NCI-H2196 (cell line): ENCODE measurements around the gene TMEM154.
A peak's percentile ranks its signal among the peaks of the same experiment; 100 is the strongest.

Experiments used
- DNase-seq: peaks from one replicate; lab custom pipeline; 2025; ENCODE audit not compliant: unreplicated experiment; lab: John Stamatoyannopoulos, UW

Gene TMEM154

DNA sequence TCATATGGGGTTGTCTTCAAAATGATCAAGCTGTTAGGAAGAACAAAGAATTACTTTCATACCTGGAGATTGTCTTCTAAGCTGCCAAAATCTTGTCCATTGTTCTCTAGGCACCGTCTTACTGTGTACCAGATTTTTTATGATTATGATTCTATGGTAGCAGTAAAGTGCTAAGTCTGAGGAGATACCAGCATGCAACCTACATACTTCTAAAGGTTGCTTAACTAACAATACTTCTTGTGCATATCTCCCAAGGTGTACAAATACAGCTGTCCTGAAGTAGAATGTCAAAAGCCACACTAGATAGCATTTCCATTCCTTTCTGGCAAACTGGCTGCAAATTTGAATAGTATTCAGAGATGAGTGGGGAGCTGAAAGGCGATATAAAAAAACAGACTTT lies 81.3 kb downstream of the TMEM154 start:
- no peak for DNase-seq

DNA sequence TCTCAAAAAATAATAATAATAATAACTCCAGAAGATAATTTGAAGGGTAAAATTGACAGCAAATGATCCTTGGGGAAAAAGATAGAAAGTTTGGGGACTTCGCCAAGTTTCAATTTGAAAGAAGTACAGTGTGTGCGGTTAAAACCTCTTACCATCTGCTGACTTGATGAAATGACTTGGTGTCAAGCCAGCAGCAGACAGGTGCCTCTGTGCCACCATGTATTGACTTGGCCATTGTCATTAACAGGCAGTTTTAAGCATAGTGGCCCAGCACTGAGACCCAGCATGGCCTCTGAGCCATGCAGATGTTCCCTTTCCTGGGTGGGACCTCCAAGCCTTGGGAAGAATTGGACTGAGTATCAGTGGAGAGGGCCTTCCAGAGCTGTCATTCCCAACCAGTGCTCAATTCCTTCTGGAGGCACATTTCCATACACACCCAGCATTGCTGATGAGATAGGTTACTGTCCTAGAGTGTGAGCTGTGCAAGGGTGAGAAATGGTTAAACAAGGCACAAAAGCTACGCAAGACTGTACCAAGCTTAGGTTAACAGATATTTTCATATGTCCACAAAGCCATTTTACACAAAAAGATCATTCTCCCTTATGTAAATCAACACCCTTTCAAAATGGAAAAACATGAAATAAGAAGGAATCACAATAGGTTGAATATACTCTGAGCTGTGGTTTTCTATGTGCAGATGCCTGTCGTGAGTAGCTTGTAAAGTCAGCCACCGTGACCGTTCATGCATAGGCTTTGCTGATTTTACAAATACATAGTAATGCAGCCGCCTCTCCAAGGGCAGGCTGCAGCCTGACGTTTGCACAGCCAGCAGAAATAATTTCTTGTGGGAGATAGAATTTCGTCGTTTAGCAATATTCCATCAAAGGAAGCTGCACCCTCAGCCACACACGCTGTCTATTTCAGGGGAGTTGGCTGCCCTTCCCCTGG lies 84.5 kb downstream of the TMEM154 start:
- peak; percentile 41 for DNase-seq

DNA sequence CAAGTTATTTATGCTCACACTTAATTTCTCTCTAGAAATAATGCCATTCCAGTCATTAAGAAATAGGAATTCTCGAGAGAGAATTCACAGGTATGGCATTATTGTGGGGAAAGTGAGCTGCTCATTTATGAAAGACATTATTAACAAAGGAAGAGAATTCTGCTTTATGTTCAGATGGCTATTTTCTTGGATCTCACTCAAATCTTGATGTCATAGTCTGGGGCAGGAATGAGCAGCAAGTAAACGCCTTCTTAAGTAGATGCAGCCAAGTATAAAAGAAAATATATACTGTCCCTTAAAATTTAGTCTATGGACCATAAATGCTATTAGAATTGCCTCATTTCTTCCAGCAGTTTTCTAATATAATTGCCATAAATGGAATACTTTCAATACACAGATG lies 85.7 kb downstream of the TMEM154 start:
- no peak for DNase-seq

DNA sequence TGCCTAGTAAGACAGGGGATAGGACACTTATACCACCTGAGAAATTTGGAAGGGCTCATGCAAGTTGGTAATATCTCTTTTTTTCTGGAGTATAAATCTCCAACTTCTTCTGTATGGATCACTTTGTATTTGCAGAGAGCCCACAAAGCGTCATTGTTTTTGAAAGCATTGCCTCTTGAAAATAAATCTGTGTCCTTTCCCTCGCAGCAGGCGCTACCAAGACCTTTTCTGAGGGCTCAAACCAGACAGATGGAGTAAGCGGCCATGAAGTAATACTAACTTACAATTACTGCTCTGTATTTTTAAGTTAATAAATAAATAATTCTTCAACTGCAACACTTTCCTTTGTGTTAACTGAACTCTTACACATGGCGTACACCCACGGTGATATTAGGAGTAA lies 87.9 kb downstream of the TMEM154 start:
- no peak for DNase-seq

DNA sequence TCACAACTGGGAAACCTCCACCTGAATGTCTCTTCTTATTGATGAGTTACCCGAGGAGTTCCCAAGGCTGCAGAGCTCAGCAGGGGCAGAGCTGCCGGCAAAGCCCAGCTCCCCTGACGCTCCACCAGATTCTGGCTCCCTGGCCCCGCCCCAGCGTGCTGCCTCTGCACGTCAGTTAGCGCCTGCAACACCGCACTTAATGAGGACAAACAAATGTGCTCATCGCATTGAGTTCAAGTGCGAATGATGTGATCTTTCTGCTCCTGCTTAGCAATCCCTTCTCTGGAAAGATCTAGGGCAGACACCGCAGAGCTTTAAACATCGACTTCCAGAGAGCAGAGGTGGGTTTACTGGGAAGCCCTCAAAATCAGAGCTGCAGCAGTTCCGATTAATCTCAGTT lies 88.4 kb downstream of the TMEM154 start:
- no peak for DNase-seq

DNA sequence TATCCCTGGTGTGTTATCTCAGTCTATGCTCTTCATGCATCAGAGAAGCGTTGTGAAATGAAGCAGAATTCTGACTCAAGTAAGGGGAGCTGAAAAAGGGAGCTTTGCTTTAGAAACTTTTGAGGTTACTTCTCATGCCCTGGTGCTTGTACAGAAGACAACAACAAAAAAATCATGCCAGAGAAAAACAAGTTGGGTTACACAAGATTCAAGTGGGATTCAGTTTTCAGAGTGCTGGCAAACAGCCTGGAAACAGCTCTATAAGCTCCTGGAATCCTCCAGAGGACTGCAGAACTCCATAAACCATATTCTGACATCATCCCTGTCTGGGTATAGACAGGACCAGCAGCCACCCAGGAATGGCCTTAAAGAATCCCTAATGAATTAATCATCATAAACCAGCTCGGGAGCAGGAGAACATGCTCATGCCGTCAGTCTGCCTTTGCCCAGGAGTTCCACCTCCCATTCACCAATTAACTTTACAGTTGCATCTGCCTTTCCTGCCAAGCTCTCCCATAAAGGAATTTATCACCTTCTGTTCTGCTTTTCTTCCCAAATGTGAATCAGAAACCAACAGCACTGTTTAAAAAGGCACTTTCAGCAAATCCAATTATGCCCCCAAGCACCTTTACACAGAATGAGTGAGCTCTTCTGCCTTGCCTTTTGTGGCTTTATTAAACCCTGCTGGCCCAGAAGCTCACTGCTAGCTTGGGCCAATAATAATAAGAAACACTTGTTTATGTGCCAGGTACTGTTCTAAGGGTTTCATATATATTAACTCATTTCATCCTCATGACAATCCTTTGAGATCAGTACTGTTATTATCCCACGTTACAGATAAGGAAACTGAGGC lies 89.4 kb downstream of the TMEM154 start:
- DNase-seq = peak; percentile 61

DNA sequence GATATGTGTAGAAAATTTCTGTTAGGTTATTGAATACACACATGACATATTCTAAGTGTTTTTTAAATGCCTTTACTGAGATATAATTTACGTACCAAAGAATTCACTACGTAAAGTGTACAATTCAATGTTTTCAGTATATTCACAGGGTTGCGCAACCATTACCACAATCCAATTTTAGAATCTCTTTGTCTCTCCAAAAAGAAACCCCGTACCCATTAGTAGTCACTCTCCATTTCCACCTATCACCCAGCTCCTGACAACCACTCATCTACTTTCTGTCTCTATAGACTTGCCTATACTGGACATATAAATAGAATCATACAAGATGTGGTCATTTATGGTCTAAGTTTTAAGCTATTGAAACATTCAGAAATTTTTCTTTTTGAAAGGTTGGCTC lies 90.9 kb downstream of the TMEM154 start:
- DNase-seq = no peak

DNA sequence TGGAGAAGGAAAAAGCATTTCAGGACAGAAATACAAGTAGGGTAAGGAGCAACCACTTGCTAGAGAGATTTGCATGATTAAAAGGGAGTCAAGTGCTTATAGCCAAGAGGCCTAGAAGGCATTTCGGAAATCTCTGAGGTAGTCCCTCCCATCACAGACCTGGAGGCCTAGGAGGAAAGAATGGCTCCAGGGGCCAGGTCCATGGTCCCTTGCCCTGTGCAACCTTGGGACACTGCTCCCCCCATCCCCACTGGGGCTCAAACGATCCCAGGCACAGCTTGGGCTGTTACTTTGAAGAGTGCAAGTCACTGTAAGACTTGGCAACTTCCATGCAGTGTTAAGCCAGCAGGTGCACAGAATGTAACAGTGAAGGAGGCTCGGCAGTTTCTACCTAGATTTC lies 92.7 kb downstream of the TMEM154 start:
- no peak for DNase-seq

DNA sequence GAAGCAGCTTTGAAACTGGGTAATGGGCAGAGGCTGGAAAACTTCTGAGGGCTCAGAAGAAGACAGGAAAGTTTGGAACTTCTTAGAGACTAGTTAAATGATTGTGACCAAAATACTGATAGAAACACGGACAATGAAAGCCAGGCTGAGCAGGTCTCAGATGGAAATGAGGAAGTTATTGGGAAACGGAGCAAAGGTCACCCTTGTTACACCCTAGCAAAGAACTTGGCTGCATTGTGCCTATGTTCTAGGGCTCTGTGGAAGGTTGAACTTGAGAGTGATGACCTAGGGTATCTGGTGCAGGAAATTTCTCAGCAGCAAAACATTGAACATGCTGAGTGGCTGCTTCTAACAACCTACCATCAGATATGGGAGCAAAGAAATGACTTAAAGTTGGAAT lies 93.1 kb downstream of the TMEM154 start:
- DNase-seq = no peak

DNA sequence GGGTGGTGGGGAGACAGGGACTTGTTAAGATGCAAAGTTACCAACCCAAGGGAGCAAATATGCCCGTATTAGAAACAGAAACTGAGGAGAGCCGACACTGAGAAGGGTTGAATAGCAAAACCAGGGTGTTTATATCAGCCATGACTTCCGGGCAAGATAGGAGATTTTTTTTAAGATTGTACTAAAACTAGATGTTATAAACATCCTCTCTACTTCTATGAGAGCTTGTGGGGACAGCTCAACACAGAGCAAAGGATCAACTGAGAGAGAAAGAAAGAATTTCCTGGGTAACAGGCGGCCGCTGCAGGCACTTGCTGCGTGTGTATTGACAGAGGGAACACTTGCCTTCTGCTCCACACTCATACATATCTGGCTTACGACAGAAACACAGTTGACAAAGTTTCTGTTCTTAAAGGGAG lies 94.8 kb downstream of the TMEM154 start:
- DNase-seq = no peak

DNA sequence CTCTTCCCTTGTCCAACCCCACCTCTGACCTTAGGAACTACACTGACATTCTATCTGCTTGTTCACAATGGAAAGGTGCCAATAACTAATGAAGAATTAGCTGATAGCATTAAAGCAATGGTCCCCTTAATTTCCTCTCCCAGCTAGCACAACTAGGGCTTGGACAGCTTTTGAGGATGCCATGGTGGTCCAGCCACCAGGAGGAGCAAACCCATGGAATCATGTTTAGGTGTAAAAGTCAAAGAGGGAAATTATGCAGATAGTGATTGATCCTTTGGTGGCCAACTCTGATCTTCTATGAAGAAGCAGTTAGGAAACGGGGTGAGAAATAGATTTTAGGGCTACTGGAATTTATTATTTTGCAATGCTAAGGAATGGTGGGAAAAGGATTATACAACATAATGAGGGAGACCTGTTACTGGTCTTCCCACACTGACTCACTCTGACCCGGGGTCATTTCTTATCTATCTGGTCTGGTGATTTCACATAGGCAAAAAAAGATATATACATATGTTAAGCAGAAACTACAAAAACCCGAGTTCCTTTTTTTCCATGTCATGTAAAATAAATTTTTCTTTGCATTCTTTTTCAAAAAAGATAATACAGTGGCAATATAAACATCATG lies 98.1 kb downstream of the TMEM154 start:
- no peak for DNase-seq

DNA sequence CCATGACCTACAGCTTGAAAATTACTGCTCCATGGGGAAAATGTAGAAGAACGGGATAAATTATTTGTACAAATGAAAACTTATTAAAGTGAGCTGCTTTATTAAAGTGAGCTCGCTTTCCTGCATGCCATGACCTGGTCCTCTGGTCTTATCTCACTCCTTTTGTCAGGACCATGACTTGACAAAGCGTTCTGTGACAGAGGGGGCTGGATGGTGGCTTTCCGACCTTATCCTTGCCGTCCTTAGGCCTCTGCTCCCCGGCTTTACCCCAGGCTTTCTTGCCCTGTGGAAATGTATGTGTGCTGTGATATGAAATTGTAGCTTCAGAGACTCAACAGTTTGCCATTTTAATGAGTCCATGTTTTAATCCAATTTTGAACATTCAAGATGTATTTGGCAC lies 99.9 kb downstream of the TMEM154 start:
- no peak for DNase-seq

DNA sequence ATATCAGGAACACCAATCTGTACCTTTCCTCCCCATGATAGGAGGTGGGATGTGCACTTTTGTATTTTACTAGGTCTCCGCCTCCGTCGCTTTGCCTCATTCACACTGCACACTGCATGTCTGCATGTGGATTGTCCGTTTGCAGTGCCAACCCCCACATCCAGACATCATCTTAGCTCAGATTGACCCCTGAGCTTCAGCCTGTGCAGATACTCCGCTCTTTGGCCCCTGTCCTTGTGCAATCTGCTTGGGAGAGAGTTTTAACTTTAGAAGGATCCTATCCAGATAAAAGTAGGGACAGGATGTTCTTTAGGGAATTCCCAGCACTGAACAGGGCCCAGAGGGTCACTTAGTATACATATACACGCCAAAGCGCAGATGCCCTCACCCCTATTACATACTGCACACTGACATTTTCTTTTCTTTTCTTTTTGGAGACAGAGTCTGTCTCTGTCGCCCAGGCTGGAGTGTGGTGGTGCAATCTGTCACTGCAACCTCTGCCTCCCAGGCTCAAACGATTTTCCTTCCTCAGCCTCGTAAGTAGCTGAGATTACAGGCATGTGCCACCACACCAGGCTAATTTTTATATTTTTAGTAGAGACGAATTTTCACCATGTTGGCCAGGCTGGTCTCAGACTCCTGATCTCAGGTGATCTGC lies 100.6 kb downstream of the TMEM154 start:
- DNase-seq = no peak

DNA sequence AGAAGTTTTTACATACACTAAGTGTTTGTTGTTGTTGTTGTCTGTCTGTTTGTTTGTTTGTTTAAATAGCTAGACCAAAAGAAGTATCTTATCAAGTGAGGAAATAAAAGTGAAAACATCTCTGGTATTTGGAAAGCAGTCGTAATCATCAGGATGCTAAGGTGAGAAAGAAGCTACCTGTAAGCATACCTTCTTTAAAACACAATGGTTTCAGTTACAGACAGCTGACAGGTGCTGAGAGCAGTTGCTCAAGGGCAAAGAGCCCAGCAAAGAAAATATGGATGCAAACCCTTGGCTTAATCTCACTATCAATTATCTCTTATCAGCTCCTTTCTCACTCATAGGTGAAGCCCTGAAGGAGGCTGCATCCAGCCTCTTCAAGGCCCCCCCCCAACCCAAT lies 101.1 kb downstream of the TMEM154 start:
- DNase-seq = no peak

DNA sequence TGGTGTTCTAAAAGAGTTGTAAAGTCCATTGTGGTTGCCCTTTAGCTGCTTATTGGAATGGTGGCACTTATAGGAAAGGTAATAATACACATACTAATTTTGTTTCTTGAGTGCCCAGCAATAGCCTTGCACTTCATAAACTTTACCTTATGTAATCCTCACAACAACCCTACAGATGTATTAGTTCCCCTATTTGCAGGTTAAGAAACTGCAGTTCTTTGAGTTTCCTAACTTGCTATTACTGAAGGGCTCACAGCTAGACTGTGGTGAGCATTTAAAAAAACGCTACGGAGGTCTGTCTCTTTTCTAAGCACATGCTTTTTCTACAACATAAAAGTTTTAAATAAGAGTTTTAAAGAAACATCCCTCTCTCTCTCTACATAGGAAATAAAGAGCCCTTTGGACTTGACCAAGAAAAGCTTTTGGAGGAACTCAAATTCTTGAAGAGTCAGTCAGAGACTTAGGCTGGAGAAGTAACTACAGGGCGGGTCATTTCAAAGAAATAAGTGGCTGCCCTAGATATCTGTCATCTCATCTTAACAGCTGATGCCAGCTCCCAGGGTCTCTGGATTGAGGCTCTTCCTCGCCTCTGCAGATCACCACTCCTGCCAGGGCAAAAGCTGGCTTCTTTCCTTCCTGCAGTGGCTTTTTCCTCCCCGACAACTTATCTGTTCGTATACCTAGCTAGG lies 101.9 kb downstream of the TMEM154 start:
- no peak for DNase-seq

DNA sequence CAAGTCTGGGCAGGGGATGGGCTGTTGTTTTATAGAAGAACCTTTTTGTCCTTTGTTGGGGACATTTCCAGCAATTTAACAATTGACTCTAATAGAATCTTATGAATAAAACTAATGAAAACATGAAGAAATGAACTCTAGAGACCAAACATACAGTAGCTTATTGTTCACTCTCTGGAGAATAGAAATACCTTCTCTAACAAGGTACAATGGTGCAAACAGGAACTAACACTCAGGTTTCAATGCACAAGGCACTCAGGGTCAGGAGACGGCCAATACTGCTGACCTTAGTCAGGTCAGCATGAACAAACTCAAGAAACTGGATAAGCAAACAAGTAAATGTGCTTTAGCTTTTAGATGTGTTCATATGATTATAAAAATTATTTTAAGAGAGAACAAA lies 104.3 kb downstream of the TMEM154 start:
- DNase-seq = no peak

DNA sequence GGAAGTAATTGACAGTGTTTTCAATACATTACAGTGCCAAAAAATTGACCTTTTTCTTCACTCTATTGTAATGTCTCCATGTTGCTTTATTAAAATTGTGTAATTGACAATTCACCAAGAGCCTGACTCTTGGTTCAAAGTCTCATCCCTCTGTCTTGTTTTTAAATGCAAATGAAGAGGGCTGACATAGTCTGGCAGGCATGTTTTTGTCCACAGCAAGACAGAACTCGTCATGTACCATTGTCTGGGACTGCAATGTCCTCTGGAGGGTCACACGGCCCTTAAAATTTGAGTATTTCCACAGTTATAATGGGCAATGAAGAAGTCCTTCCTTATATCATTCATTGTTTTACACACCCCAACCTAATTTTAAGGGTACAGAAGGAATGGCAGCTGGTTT lies 105.9 kb downstream of the TMEM154 start:
- DNase-seq = no peak

DNA sequence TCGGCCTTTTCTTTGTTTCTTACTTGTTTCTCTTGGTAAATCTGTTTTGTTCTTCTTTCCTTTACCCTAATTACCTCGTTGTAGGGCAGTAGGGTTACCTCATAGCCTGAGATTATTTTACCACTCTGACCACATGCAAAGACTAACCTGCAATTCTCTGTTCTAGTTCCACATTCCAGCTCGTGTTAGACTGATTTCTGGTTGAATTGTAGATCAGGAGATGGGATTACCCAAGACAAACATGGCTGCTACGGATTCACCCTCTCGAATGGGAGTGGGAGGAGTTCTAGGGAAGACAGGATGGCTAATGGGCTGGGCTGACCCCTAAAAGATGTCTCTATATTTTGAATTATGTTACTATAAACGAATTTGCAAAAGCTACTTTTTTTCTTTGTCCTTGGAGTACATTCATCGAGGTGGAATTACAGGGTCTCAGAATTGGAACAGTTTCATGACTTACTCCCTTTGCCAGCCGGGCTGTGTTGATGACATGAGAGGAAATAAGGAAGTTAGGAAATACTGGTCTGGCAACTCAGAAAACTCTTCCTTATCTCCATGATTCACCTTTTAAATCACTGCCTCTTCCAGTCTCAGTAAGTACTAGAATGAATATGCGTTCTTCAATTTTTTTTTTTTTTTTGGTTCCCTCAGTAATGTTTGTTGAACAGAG lies 107.2 kb downstream of the TMEM154 start:
- DNase-seq = no peak

DNA sequence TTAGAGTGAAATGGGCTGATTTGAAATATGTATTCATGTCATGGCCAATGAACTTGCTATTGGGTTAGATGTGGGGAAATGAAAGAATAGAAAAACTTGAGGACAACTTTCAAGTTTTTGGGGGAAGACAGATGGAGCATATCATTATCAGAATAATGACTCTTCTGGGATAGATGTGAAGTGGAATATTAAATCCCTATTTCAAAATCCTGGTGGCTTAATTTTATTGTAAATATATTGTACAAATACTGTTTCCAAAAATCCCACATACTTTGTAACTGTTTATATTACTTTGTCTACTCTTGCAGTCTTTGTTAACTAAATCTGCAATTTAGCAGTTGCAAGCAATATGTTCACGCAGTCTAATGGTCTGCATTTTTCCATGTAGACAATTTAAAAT lies 108.0 kb downstream of the TMEM154 start:
- DNase-seq = no peak

DNA sequence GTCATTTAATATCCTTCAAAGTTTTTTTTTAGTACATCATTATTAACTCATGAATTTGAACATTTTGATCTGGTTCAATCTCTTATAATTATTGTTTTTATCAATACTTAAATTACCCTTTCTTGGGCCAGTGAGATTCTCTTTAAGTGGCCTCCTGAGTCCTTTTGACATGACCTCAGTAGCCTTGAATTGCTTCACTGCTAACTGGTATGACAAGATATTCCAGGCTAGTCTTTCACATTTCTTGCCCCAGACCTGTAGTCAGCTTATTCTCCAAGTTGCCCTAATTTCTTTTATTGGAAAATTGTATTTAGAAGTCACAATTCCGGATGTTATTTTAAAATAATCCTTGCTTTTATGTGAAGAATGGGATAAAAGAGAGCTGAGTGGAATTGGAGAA lies 108.5 kb downstream of the TMEM154 start:
- DNase-seq = no peak
